ENCODE measurements around the gene CELF2. TPM values are rescaled to one million over a fixed set of nuclear protein-coding genes. Genes with fewer than 3 reads are reported as not detected.

CELF2 gene
- total RNA-seq, 2 experiments from 2014 or later: 165 to 181 TPM

GRCh38 chr10:11294831-11295450 lies 277.3 kb downstream of the CELF2 start:
- Mint-ChIP-seq H3K9me3 (no peaks in the 10 kb centered on the region), H3K4me3 (no peak overlapping the region), H3K36me3 (ENCODE audit: low read depth) (peaks cover 86% of the 10 kb centered on the region), H3K27me3 (no peaks in the 10 kb centered on the region), H3K27ac (no peak overlapping the region), H3K4me1 (peaks cover 5% of the 10 kb centered on the region)
- no peak for DNase-seq
- POLR2A ChIA-PET: no interaction called here
- CTCF ChIA-PET: no interaction called here

DNA sequence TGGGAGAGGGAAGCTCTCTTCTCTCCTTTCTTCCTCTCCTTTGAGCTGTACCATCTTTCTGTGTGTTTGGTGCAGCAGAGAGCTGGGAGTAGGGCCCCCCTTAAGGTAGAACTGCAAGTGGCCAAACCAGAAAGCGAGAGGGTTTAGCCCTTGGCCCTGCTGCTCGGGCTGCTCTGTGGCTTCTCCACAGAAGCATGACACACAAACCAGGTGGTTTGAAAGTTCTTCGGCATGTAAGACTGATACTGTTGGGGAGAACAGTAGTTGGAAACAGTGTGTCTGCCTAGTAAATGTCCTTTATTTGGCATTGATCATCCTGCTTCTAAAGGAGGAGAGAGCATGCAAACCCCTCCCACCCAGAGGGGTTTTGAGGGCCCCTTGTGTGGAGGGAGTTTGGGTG lies 277.8 kb downstream of the CELF2 start:
- H3K4me1 Mint-ChIP-seq: peaks cover 3% of the 10 kb centered on the region
- peaks cover 86% of the 10 kb centered on the region for H3K36me3 Mint-ChIP-seq (ENCODE audit: low read depth)
- H3K4me3 Mint-ChIP-seq: no peak overlapping the region
- H3K27ac Mint-ChIP-seq: no peak overlapping the region
- H3K9me3 Mint-ChIP-seq: no peaks in the 10 kb centered on the region
- ChIA-PET CTCF (interaction anchor here (1.1 kb wide), 1 partner anchor 8 kb away, joined by 3 read pairs; no protein-coding TSS in a partner anchor), POLR2A (no interaction called here)
- DNase-seq: no peak
- H3K27me3 Mint-ChIP-seq: no peaks in the 10 kb centered on the region

- no peak overlapping the region for H3K4me3 Mint-ChIP-seq
- peaks cover 3% of the 10 kb centered on the region for H3K9me3 Mint-ChIP-seq
- H3K4me1 Mint-ChIP-seq: peaks cover 4% of the 10 kb centered on the region
- DNase-seq: no peak
- CTCF ChIA-PET: interaction anchor here (1.6 kb wide), 1 partner anchor 8 kb away, joined by 6 read pairs; no protein-coding TSS in a partner anchor
- peaks cover 88% of the 10 kb centered on the region for H3K36me3 Mint-ChIP-seq (ENCODE audit: low read depth)
- H3K27ac Mint-ChIP-seq: peak overlapping the region; percentile 48
- no peaks in the 10 kb centered on the region for H3K27me3 Mint-ChIP-seq
- POLR2A ChIA-PET: interaction anchor here (0.6 kb wide), 1 partner anchor 21 kb away, joined by 3 read pairs; no protein-coding TSS in a partner anchor
Measured at GRCh38 chr10:11297136-11297535, 279.5 kb downstream of the CELF2 start.

DNA sequence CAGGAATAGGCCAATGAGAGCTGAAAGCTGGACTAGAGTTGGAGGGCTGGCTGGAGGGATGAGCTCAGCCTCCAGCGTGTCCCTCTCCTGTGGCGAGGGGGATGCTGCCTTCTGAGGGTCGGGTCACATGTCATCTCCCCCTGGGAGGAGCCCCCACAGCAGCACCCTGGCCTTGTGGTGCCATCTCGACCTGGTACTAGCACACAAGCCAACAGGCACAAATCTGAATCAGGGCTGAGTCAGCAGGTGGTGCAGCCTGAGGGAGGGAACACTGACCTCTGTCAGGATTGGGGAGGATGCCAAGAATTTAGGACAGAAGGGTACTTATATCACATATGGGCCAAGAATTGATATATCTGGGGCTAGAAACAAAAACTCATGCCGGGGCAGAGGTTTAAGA lies 280.4 kb downstream of the CELF2 start:
- no peak for DNase-seq
- H3K36me3 Mint-ChIP-seq (ENCODE audit: low read depth): peaks cover 90% of the 10 kb centered on the region
- ChIA-PET POLR2A (interaction anchor here (0.6 kb wide), 1 partner anchor 53 kb away, joined by 4 read pairs; no protein-coding TSS in a partner anchor), CTCF (no interaction called here)
- peaks cover 7% of the 10 kb centered on the region for H3K9me3 Mint-ChIP-seq
- H3K4me1 Mint-ChIP-seq: peaks cover 1% of the 10 kb centered on the region
- no peaks in the 10 kb centered on the region for H3K27me3 Mint-ChIP-seq
- H3K27ac Mint-ChIP-seq: peak overlapping the region; percentile 43
- no peak overlapping the region for H3K4me3 Mint-ChIP-seq

- no peak for DNase-seq
- H3K4me3 Mint-ChIP-seq: no peak overlapping the region
- H3K36me3 Mint-ChIP-seq (ENCODE audit: low read depth): peaks cover 91% of the 10 kb centered on the region
- ChIA-PET POLR2A (no interaction called here), CTCF (interaction anchor here (1.0 kb wide), 1 partner anchor 10 kb away, joined by 3 read pairs; no protein-coding TSS in a partner anchor)
- H3K4me1 Mint-ChIP-seq: peaks cover 1% of the 10 kb centered on the region
- no peaks in the 10 kb centered on the region for H3K27me3 Mint-ChIP-seq
- no peak overlapping the region for H3K27ac Mint-ChIP-seq
- peaks cover 8% of the 10 kb centered on the region for H3K9me3 Mint-ChIP-seq
Measured at GRCh38 chr10:11299125-11299524, 281.5 kb downstream of the CELF2 start.

GRCh38 chr10:11300026-11300425 lies 282.4 kb downstream of the CELF2 start:
- H3K4me1 Mint-ChIP-seq: peaks cover 1% of the 10 kb centered on the region

GRCh38 chr10:11300563-11300962 lies 282.9 kb downstream of the CELF2 start:
- peaks cover 92% of the 10 kb centered on the region for H3K36me3 Mint-ChIP-seq (ENCODE audit: low read depth)
- no peak for DNase-seq
- ChIA-PET POLR2A (no interaction called here), CTCF (no interaction called here)
- peaks cover 8% of the 10 kb centered on the region for H3K9me3 Mint-ChIP-seq
- no peak overlapping the region for H3K4me3 Mint-ChIP-seq
- no peaks in the 10 kb centered on the region for H3K27me3 Mint-ChIP-seq
- no peak overlapping the region for H3K27ac Mint-ChIP-seq
- H3K4me1 Mint-ChIP-seq: peaks cover 1% of the 10 kb centered on the region

More at GRCh38 chr10:11300026-11300425, 282.4 kb downstream of the CELF2 start:
- CTCF ChIA-PET: no interaction called here
- H3K9me3 Mint-ChIP-seq: peaks cover 8% of the 10 kb centered on the region
- H3K36me3 Mint-ChIP-seq (ENCODE audit: low read depth): peaks cover 92% of the 10 kb centered on the region
- no peaks in the 10 kb centered on the region for H3K27me3 Mint-ChIP-seq
- no peak overlapping the region for H3K4me3 Mint-ChIP-seq
- no peak overlapping the region for H3K27ac Mint-ChIP-seq
- POLR2A ChIA-PET: no interaction called here
- DNase-seq: no peak

DNA sequence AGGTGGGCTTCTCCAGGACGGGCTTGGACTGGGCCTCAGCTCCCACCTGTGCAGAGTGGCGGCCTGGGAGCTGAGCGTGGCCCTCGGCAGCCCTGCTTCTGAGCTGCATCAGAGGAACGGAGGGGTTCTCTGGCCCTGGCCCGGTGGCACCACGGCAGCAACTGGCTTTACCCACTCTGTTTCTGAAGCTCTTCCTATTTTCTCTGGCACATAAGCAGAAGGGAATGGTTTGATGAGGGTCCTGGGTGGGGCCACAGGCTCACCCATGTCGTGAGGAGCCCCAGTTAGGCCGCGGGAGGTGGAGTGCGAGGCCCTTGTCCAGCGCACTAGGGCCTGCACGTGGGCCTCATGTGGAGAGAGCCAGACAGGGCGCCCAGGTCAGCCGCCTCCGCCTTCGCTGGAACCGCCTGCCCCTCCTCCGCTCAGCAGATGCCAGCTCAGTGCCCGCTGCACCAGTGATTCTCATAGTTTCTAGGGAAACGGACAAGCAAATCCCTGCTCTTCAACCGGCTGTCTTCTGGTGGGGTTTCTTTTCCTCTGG lies 284.0 kb downstream of the CELF2 start:
- H3K4me3 Mint-ChIP-seq: no peak overlapping the region
- peaks cover 92% of the 10 kb centered on the region for H3K36me3 Mint-ChIP-seq (ENCODE audit: low read depth)
- no peaks in the 10 kb centered on the region for H3K27me3 Mint-ChIP-seq
- CTCF ChIA-PET: interaction anchor here (0.6 kb wide), 1 partner anchor 504 kb away, joined by 3 read pairs; no protein-coding TSS in a partner anchor
- no peak overlapping the region for H3K27ac Mint-ChIP-seq
- H3K9me3 Mint-ChIP-seq: peaks cover 12% of the 10 kb centered on the region
- DNase-seq: no peak
- POLR2A ChIA-PET: no interaction called here
- peaks cover 1% of the 10 kb centered on the region for H3K4me1 Mint-ChIP-seq

- no peak for DNase-seq
- H3K9me3 Mint-ChIP-seq: peaks cover 17% of the 10 kb centered on the region
- H3K27me3 Mint-ChIP-seq: no peaks in the 10 kb centered on the region
- POLR2A ChIA-PET: no interaction called here
- peaks cover 92% of the 10 kb centered on the region for H3K36me3 Mint-ChIP-seq (ENCODE audit: low read depth)
- H3K4me1 Mint-ChIP-seq: peaks cover 1% of the 10 kb centered on the region
- no peak overlapping the region for H3K27ac Mint-ChIP-seq
- no peak overlapping the region for H3K4me3 Mint-ChIP-seq
- CTCF ChIA-PET: no interaction called here
Measured at GRCh38 chr10:11302181-11302580, 284.5 kb downstream of the CELF2 start.

GRCh38 chr10:11303361-11304170 lies 285.9 kb downstream of the CELF2 start:
- no peak overlapping the region for H3K27ac Mint-ChIP-seq
- H3K36me3 Mint-ChIP-seq (ENCODE audit: low read depth): peaks cover 94% of the 10 kb centered on the region
- CTCF ChIA-PET: no interaction called here
- no peak for DNase-seq
- H3K9me3 Mint-ChIP-seq: peaks cover 29% of the 10 kb centered on the region
- no peak overlapping the region for H3K4me3 Mint-ChIP-seq
- POLR2A ChIA-PET: no interaction called here
- H3K27me3 Mint-ChIP-seq: no peaks in the 10 kb centered on the region
- H3K4me1 Mint-ChIP-seq: peaks cover 9% of the 10 kb centered on the region

DNA sequence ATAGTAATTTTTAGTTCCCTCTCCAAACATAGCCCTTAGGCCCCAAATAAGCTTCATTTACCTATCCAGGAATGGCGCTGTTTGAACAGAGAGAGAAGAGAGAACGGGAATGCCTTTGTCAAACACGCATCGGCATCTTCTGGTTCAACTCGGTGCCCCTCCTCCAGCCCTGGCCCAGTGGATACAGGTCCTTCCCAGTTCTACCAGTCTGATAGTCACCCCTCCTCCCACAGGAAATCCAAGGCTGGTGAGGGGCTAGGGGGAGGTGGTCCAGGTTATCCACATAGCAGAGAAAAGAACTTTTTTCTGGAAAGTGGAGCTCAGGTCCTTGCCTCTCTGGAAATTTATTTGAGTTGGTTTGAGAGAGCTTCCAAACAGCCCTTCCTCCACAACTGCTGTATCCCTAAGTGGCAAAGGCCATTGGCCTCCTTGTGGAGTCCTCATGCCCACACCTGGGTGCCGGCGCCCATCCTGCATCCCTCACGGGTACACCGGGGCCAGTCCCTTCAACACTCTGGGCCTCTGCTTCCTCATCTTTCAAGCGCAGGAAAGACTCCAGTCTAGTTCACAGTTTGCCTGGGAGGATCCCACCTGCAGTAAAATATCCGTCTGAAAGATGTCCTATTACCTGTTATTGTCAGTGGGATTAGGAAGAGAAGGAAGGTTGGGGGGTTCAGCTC lies 287.4 kb downstream of the CELF2 start:
- Mint-ChIP-seq H3K27me3 (no peaks in the 10 kb centered on the region), H3K4me1 (peaks cover 15% of the 10 kb centered on the region), H3K4me3 (no peak overlapping the region), H3K36me3 (ENCODE audit: low read depth) (peaks cover 96% of the 10 kb centered on the region), H3K27ac (no peak overlapping the region), H3K9me3 (peaks cover 37% of the 10 kb centered on the region)
- POLR2A ChIA-PET: no interaction called here
- CTCF ChIA-PET: interaction anchor here (1.2 kb wide), 1 partner anchor 9 kb away, joined by 6 read pairs; no protein-coding TSS in a partner anchor
- no peak for DNase-seq

DNA sequence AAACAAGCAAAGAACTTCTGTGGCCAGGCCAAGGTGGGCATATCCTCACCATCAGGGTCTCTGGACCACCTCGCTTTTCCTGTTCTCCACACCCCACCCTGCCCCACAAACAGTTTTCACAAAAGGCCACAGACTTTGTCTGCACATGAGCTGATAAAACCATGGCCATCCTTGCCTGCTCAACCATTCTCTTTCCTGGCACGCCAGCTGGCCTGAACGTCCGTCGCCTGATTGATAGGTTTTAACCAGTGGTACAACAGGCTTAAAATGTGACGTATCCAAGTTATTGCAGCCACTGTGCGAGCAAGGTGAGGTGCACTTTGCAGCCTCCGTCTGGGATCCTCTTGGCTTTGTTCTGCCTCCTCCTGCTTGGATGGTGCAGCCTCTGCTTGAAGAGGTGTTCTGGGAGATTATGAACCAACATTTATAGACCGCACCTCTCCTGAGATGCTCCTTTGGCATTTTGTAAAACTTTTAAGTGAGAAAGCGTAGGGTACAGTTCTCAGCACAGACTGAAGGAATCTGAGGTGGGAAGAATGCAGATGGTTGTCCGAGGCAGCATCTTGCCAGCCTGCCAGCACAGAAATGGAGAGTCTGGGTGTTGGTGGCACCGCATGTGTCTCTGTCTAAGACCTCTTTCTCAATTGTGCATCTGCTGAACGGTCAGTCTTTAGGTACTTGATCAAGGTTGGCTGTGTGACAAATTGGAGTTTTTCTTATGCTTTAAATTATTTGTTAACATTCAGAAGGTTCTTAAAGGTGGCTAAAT lies 288.3 kb downstream of the CELF2 start:
- H3K9me3 Mint-ChIP-seq: peaks cover 37% of the 10 kb centered on the region
- H3K4me3 Mint-ChIP-seq: no peak overlapping the region
- H3K36me3 Mint-ChIP-seq (ENCODE audit: low read depth): peaks cover 95% of the 10 kb centered on the region
- peaks cover 17% of the 10 kb centered on the region for H3K4me1 Mint-ChIP-seq
- ChIA-PET CTCF (interaction anchor here (1.2 kb wide), 1 partner anchor 10 kb away, joined by 6 read pairs; no protein-coding TSS in a partner anchor), POLR2A (no interaction called here)
- DNase-seq: no peak
- H3K27ac Mint-ChIP-seq: no peak overlapping the region
- H3K27me3 Mint-ChIP-seq: no peaks in the 10 kb centered on the region
